ENCODE results near the gene VAV2.

Gene VAV2

GRCh38 chr9:133833388-133834025 is 158.6 kb downstream of the VAV2 start:
- DNase-seq, result no peak

DNA sequence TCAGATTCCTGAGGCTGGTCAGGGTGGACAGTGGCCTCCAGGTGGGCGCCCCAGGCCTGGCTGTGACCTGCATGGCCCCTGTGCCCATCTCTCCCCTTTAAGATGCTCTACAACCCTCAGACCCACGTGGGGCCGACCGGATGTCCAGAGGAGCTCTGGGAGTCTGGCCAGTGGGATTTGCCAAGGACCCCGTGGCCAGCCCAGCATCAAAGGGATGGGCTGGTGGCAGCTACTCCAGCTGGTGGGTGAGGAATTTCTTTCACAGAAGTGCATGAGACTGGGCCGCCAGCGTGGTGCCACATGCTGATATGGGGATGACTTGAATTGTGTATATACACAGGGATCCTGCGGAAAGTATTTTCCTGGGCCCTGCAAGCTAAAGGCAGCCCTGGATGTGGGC is 159.2 kb downstream of the VAV2 start:
- DNase-seq, result no peak

DNA sequence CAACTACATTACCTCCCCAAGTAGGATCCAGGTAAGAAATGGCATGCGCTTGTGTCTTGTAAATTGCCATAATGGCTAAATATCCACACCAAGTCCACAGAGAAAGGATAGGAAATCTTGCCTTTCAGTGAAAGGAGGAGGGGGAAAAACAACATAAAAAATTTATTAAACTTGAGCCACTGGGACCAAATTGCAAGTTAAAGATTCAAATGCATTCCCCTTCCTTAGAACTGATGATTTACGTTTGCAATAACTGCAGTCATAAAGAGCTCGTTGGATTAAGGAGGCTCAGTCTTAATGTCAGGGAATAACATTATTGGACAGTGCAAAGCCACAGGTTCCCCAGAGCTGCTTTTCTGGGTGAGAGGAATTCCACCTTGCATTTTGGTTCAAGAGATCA is 161.4 kb downstream of the VAV2 start:
- DNase-seq, result no peak

- DNase-seq, result no peak
Observed at GRCh38 chr9:133830310-133830709, 161.8 kb downstream of the VAV2 start.

GRCh38 chr9:133828338-133828997 is 163.7 kb downstream of the VAV2 start:
- no peak for DNase-seq

DNA sequence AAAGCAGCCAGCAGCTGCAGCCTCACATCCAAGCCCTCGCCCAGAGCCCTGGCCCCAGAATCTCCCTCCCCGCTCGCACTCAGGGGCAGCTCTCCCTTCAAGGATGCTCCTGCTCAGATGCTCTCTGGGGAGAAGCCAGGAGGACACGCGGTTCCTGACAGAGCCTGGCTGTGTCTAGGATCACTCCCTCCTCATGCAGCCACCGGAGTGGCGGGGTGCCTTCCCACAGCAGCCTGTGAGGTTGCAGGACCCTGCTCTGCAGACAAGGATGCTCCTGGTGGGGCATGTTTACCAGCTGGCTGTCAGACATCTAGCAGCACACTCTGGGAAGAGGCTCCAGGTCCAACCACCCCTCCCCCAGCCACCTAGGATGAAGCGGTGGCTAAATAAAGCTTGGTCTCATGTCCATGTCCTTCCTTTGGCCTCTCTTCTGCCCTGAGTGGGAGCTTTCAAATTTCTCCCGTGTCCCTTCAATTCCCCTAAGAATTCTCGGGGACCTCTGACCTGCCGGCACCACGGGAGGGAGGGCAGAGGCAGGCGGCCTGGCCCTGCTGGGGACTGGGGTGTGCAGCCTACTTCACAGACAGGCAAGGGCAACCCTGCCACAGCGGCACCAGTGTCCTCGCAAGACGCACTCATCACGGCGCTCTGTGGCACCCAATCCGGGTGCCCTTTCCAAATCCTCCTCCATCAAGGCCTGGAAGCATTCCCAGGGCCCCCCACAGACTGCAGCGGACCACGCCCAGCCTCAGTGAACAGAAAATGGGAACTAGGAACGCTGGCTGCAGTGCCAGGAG is 165.6 kb downstream of the VAV2 start:
- DNase-seq, result no peak

DNA sequence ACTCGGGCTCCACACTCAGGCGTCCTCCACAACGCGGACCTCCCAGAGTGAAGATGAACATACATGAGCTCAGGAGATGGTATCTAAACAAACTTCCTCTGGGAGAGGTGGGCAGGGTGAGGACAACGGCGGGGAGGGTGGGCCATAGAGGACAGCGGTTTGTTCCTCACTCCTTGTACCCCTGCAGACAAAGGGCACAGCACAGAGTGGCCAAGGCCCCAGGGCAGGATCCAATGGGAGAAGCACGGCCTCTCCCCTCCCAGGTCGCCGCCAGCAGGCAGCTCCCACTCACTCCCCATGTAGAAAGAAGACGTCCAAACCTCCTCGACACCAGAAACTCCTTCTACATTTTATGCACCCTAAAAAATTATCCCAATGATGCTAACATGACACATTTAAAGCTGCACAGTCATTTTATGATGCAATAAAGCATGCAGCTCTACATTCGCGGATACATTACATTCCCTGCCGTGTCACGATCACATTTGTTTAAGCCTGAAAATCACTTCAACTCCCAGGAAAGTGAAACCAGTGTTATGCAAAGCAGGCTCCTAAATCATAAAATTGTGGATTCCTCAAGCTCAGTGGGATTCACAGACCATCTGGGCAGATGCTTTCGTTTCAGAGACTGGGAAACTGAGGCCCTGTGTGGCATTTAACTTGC is 166.4 kb downstream of the VAV2 start:
- no peak for DNase-seq

GRCh38 chr9:133824802-133825186 is 167.3 kb downstream of the VAV2 start:
- DNase-seq, result no peak

GRCh38 chr9:133824106-133824801 is 167.9 kb downstream of the VAV2 start:
- DNase-seq, result no peak

GRCh38 chr9:133823189-133824105 is 168.7 kb downstream of the VAV2 start:
- no peak for DNase-seq

DNA sequence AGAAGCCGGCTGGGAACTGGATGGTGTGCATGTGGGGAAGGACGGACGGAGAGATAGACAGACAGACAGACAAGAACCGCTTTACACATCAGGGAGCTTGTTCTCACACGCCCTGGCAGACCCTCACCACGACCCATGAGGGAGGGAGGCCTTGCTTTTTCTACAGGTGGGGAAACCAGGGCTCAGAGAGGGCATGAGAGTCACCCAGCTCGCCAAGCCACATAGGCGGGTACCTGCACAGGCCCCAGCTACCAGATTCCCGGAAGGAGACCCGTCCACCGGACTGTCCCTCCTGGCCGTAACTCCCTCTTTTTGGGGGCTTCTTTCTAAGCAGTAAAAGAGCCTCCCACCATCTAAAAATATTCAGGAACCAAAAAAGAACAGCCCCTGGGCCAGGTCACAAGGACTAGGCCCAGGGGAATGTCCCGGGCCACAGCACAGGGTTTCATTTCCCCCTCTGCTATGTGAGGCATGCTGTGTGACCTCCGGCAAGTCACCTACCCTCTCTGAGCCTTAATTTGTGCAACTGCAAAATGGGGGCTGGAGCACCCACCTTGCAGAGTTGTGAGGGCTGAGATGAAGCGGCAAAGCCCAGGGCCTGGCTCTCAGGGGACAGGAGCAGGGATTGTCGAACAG is 169.6 kb downstream of the VAV2 start:
- no peak for DNase-seq

- no peak for DNase-seq
Observed at GRCh38 chr9:133821601-133822429, 170.3 kb downstream of the VAV2 start.

GRCh38 chr9:133819923-133820322 is 172.2 kb downstream of the VAV2 start:
- DNase-seq, result no peak

DNA sequence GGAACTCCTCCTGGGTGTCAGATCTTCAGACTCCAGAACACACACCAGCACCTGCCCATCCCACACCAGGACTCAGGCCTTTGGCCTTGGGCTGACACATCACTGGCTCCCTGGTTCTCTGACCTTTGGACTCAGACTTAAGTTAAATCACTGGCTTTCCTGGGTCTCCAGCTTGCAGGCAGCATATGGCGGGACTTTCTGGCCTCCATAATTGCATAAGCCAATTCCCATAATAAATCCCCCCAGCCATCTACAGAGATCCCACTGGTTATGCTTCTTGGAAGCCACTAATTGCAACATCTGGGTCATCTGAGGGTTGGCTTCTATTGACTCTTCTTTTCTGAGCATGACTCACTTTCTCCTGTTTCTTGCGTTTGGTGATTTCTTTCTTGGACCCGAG is 173.7 kb downstream of the VAV2 start:
- no peak for DNase-seq

DNA sequence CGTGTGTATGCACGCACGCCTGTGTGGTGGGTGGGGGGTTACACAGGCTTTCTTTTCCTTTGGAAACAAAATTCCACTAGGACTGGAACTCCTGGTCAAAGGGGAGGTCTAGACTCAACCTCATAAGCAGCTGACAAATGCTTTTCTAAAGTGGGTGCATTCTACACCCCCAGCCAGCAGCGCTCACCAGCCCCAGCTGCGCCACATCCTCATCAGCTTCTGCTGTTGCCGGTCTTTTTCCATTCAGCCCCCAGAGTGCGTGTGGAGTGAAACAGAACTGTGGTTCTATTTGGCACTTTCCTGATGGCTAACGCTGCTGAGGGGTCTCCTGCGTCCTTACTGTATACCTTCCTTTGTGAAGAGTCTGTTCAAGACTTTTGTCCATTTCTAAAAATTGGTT is 176.3 kb downstream of the VAV2 start:
- DNase-seq, result no peak

- no peak for DNase-seq
Observed at GRCh38 chr9:133814586-133815208, 177.4 kb downstream of the VAV2 start.

GRCh38 chr9:133813749-133814585 is 178.2 kb downstream of the VAV2 start:
- DNase-seq, result no peak

- no peak for DNase-seq
Observed at GRCh38 chr9:133812941-133813748, 179.0 kb downstream of the VAV2 start.
